Mesothelial cell of epicardium (in vitro differentiated cells): Measurements from ENCODE around the gene DOCK6. TPM values are rescaled to one million over a fixed set of nuclear protein-coding genes. Genes with fewer than 3 reads are reported as not detected.

Experiments used
- DNase-seq, 2 experiments: peaks; one replicate each; pipeline ENCODE4 v3.0.0; 2021; ENCODE audit warnings: low spot score in 2 of 2; ENCODE audit not compliant: unreplicated experiment in 2 of 2
- H3K27ac Mint-ChIP-seq: 2 replicates; pipeline ENCODE4 v1.8.0; 2021; ENCODE audit warnings: mixed read lengths
- H3K27me3 Mint-ChIP-seq: 2 replicates; pipeline ENCODE4 v1.8.0; 2021; ENCODE audit warnings: low read depth, mixed read lengths
- H3K36me3 Mint-ChIP-seq: 2 replicates; pipeline ENCODE4 v1.8.0; 2021; ENCODE audit warnings: mixed read lengths
- H3K4me1 Mint-ChIP-seq: 2 replicates; pipeline ENCODE4 v1.8.0; 2021; ENCODE audit warnings: mixed read lengths
- H3K4me3 Mint-ChIP-seq: 2 replicates; pipeline ENCODE4 v1.8.0; 2021; ENCODE audit warnings: mild to moderate bottlenecking, moderate library complexity, mixed read lengths
- H3K9me3 Mint-ChIP-seq: 2 replicates; pipeline ENCODE4 v1.8.0; 2021; ENCODE audit warnings: mixed read lengths
- total RNA-seq: library from RNA; stranded (reverse); gene quantifications from 3 replicates; pipeline ENCODE4 v1.2.1, GENCODE V29; 2021
- TF ChIP-seq, protein P1 (sequence below): fragments of 200-600 bp; sonication (generic); IDR thresholded peaks from one replicate; pipeline ENCODE4 v1.5.0; 2021; ENCODE audit warnings: antibody characterized with exemption; ENCODE audit not compliant: unreplicated experiment

DOCK6 gene
- total RNA-seq, 1 donor from 2014 or later = 66.4 TPM

DNA sequence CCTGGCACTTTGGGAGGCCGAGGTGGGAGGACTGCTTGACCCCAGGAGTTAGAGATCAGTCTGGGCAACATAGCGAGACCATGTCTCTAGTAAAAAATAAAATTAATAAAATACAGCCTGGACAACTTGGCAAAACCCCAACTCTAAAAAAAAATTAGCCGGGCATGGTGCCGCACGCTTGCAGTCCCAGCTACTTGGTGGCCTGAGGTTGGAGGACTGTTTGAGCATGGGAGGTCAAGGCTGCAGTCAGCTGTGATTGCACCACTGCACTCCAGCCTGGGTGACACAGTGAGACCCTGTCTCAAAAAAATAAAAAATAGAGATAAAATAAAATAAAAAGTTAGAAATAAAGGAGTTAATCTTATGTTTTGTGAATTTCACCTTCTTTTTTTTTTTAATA is 91.2 kb downstream of the DOCK6 start:
- no peak for DNase-seq
- Mint-ChIP-seq H3K4me3 (no peak overlapping the region), H3K36me3 (peaks cover 40% of the 10 kb centered on the region), H3K9me3 (no peaks in the 10 kb centered on the region), H3K27me3 (no peaks in the 10 kb centered on the region), H3K4me1 (no peaks in the 10 kb centered on the region), H3K27ac (no peak overlapping the region)
- TF ChIP-seq, protein P1, sequence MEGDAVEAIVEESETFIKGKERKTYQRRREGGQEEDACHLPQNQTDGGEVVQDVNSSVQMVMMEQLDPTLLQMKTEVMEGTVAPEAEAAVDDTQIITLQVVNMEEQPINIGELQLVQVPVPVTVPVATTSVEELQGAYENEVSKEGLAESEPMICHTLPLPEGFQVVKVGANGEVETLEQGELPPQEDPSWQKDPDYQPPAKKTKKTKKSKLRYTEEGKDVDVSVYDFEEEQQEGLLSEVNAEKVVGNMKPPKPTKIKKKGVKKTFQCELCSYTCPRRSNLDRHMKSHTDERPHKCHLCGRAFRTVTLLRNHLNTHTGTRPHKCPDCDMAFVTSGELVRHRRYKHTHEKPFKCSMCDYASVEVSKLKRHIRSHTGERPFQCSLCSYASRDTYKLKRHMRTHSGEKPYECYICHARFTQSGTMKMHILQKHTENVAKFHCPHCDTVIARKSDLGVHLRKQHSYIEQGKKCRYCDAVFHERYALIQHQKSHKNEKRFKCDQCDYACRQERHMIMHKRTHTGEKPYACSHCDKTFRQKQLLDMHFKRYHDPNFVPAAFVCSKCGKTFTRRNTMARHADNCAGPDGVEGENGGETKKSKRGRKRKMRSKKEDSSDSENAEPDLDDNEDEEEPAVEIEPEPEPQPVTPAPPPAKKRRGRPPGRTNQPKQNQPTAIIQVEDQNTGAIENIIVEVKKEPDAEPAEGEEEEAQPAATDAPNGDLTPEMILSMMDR = no peak

DNA sequence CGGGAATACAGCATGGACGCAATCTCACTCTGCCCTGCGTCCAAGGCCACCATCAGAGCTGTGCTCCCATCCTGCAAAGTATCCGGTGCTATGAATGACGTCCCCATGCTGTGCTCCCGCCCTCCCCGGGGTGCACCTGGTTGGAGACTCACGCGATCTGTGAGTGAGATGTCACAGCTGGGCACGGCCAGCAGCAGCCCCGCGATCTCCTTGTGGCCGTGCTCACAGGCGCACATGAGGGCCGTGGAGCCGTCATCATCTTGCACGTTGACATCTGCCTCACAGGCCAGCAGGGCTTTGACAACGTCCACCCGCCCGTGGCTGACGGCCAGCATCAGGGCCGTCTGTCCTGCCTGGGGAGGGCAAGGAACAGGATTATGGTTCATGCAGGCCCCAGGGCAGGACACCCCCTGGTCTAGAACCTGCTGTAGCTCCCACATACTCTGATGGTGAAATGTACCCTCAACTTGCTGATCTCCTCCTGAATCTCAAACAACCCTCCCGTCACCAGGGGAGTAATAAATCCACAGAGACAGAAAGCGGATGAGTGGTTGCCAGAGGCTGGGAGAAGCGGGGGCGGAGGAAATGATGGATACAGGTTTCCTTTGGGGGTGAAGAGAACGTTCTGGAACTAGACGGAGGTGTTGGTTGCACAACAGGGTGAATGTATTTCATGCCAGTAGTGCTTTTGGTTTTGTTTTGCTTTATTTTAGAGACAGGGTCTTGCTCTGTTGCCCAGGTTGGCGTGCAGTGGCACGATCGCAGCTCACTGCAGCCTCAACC is 92.2 kb downstream of the DOCK6 start:
- H3K27ac Mint-ChIP-seq = no peak overlapping the region
- DNase-seq = no peak

DNA sequence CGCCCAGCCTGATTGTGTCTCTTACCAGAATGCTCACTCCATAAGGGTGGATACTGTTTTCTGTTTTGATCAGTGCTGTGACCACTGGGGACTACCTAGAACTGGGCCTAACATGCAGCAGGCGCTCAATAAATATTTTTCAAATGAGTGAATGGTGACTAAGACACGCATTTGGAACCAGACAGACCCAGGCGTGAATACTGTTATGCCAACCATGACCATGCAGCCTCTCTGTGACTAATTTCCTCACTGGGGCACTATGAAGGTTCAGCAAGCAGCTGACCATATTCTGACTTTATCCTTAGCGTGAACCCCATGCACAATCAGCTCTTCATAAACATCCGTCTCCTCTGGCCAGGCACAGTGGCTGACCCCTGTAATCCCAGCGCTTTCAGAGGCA is 93.8 kb downstream of the DOCK6 start:
- Mint-ChIP-seq H3K4me3 (no peak overlapping the region), H3K4me1 (no peaks in the 10 kb centered on the region), H3K9me3 (no peaks in the 10 kb centered on the region), H3K27me3 (no peaks in the 10 kb centered on the region), H3K36me3 (peaks cover 45% of the 10 kb centered on the region), H3K27ac (no peak overlapping the region)
- DNase-seq = no peak
- TF ChIP-seq, protein P1 = no peak

More for the DNA sequence above, 92.2 kb downstream of the DOCK6 start:
- no peaks in the 10 kb centered on the region for H3K9me3 Mint-ChIP-seq
- TF ChIP-seq, protein P1 = no peak
- H3K27me3 Mint-ChIP-seq = no peaks in the 10 kb centered on the region
- peaks cover 45% of the 10 kb centered on the region for H3K36me3 Mint-ChIP-seq
- H3K4me1 Mint-ChIP-seq = no peaks in the 10 kb centered on the region
- H3K4me3 Mint-ChIP-seq = no peak overlapping the region

DNA sequence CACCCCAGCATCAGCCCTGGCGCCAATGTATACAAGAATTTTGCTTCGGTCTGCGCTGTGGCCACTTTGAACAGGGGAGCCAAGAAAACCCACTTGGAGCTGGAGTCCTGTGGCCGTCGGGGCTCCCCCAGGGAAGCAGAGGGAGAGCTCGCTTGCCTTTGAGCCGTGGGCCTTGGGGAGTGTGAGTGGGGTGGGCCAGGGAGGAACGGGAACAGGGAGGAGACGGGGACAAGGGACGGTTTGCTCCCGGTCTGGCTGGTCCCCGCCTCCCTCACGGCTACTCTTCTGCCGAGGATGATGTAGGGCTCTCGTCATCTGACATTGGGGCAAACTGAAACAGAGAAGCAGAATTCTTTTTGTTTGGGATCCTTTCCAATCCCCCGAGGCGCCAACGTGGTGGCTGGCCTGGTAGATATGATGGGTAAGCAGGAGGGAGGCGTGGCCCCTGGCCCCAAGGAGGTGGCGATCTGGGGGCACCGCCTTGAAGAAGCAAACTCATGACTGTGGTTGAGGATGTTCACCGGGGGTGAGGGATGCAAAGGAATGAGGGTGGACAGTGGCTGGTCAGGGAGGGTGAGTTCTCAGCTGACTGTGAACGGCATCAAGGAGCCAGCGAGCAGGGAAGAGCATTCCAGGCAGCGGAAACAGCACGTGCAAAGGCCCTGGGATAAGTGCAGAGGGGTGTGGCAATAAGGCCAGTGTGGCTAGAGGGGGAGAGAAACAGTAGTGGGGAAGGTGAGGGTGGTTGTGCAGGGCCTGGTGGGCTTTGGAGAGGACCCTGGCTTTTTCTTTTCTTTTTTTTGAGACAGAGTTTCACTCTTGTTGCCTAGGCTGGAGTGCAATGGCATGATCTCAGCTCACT is 95.8 kb downstream of the DOCK6 start:
- TF ChIP-seq, protein P1 = no peak
- Mint-ChIP-seq H3K36me3 (peaks cover 38% of the 10 kb centered on the region), H3K4me1 (no peaks in the 10 kb centered on the region), H3K9me3 (no peaks in the 10 kb centered on the region), H3K27ac (no peak overlapping the region), H3K4me3 (no peak overlapping the region), H3K27me3 (no peaks in the 10 kb centered on the region)
- DNase-seq = no peak

DNA sequence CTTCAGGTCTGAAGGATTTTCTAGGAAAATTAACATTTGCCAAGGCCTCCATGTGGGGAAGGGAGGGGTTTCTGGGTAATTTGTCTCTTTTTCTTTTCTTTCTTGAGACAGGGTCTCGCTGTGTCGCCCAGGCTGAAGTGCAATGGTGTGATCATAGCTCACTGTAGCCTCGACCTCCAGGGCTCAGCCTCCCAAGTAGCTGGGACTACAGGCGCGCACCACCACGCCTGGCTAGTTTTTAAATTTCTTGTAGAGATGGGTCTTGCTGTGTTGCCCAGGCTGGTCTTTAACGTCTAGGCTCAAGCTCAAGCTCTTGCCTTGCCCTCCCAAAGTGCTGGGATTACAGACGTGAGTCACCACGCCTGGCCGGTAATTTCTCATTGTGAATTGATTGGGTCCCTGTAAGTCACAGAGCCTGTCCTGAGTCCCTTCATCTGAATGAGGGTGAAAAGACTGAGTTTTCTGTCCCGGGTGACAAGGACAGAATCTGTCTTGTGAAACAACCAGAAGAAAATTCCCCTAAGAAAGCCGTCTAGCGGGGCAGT is 96.8 kb downstream of the DOCK6 start:
- peaks cover 38% of the 10 kb centered on the region for H3K36me3 Mint-ChIP-seq
- H3K4me1 Mint-ChIP-seq = no peaks in the 10 kb centered on the region
- no peaks in the 10 kb centered on the region for H3K27me3 Mint-ChIP-seq
- no peak for DNase-seq
- TF ChIP-seq, protein P1 = no peak
- H3K9me3 Mint-ChIP-seq = no peaks in the 10 kb centered on the region
- H3K27ac Mint-ChIP-seq = peak overlapping the region; percentile 39
- H3K4me3 Mint-ChIP-seq = no peak overlapping the region
